Epithelial cell of proximal tubule (primary cell): ENCODE data around the gene SMAD6. TPM values are rescaled to one million over a fixed set of nuclear protein-coding genes. Genes with fewer than 3 reads are reported as not detected.

ENCODE experiments used
- DNase-seq: peaks from one replicate; pipeline ENCODE4 v3.0.0-alpha.2; 2011; ENCODE audit warnings: low read depth
- H3K4me3 ChIP-seq: 2 replicates; pipeline ENCODE4 v1.5.1; 2011; ENCODE audit warnings: low read depth, mild to moderate bottlenecking, low read length
- total RNA-seq: library from RNA; depleted of rRNA; stranded (reverse); fragments of >200 nt; gene quantifications from 2 replicates; pipeline ENCODE4 v1.2.3, GENCODE V29; 2015
- TF ChIP-seq, protein P1 (sequence below): conservative IDR thresholded peaks from 2 replicates; pipeline ENCODE4 v1.5.1; 2012; ENCODE audit warnings: low read depth, mild to moderate bottlenecking, low read length

The SMAD6 gene
- total RNA-seq, 1 donor from 2014 or later: 22.1 TPM

DNA sequence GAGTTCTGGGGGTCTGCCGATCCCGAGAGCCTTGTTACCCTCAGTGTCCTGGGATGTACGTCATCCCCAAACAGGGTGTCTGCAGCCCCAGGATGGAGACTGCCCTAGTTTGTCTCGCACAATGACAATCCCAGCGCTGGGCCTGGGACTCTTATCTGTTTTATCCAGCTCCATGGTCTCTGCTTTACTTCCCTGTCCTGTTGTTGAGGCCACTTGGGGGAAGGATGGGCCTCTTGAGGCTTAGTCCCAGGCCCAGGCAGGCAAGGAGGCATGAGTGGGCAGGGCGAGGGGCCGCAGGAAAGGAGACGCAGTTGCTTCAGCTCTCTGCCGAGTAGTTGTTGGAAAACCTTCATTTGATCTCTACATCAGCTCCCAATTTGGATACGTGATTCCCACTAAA lies 17.4 kb downstream of the SMAD6 start:
- no peak overlapping the region for H3K4me3 ChIP-seq
- TF ChIP-seq, protein P1, sequence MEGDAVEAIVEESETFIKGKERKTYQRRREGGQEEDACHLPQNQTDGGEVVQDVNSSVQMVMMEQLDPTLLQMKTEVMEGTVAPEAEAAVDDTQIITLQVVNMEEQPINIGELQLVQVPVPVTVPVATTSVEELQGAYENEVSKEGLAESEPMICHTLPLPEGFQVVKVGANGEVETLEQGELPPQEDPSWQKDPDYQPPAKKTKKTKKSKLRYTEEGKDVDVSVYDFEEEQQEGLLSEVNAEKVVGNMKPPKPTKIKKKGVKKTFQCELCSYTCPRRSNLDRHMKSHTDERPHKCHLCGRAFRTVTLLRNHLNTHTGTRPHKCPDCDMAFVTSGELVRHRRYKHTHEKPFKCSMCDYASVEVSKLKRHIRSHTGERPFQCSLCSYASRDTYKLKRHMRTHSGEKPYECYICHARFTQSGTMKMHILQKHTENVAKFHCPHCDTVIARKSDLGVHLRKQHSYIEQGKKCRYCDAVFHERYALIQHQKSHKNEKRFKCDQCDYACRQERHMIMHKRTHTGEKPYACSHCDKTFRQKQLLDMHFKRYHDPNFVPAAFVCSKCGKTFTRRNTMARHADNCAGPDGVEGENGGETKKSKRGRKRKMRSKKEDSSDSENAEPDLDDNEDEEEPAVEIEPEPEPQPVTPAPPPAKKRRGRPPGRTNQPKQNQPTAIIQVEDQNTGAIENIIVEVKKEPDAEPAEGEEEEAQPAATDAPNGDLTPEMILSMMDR: no peak
- DNase-seq: no peak

DNA sequence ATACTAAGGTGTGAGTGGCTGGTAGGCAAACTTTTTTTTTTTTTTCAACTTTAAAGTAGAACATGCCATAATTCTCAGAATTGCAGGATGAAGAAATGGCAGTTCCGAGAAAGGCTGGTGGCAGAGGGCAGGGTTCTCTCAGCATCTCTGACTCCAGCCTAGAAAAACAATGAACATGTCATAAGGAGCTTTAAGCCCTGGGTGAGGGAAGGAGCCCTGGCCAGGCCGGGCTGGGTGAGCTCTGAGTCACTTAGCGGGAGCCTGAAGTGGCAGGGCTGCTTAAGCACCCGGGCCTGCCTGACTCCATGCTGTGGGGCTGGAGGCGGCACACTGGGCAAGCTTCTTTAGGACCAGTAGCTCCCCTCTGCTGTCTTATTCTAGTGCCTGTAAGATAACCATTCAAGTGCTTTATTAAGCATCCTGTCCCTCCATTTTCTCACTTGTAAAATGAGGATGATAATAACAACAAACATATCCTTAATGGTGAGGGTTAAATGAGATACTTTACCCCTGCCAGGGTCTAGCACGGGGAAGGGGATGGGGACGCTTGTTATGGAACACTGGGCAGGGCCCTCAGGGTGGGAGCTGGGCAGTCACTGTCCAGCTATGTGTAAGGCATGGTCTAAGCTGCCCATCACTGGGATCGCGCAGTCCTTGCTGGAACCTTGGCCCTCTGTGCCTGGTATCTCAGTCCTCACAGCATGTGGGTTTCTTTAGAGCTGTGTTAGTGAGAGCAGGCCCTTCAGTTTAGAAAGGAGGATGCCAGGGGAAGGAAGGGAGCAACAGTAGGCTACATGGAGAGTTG lies 18.4 kb downstream of the SMAD6 start:
- no peak overlapping the region for H3K4me3 ChIP-seq
- TF ChIP-seq, protein P1: no peak
- DNase-seq: no peak

DNA sequence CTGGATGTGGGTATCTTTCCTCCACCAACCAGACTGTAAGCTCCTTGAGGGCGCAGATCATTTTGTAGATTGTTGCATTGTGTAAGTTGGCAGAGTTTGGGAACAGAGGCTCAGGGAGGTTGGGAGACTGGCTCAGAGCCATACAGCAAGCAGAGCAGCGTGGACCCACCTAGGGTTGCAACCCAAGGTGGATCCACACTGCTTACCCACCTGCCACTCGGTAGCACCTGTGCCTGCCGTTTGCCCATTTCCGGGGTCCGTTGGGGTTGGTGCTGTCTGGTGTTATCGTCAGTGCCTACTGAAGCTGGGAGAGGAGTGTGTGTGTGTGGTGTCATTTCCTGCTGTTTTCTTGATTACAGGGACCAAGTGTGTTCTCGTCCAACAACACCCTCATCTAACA lies 19.0 kb downstream of the SMAD6 start:
- no peak for DNase-seq
- H3K4me3 ChIP-seq: no peak overlapping the region
- TF ChIP-seq, protein P1: no peak

DNA sequence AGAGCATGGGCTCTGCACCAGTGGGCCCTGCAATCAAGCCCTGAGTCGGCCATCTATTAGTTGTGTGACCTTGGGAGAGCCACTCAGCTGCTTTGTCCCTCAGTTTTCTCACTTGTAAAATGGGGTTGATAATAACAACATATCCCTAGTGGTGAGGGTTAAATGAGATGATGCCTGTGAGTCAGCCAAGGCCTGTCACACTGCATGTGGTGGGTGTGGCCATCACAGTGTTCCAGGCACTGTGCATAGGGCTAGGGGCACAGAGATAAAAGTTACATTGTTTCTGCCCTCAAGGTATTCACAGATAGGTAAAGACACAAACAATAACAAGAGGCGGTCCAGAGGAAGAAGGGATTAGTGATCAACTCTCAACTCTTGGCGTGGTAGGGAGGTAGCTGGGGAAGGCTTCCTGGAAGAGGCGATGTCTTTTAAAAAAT lies 19.5 kb downstream of the SMAD6 start:
- no peak for DNase-seq
- H3K4me3 ChIP-seq: no peak overlapping the region
- TF ChIP-seq, protein P1: no peak

DNA sequence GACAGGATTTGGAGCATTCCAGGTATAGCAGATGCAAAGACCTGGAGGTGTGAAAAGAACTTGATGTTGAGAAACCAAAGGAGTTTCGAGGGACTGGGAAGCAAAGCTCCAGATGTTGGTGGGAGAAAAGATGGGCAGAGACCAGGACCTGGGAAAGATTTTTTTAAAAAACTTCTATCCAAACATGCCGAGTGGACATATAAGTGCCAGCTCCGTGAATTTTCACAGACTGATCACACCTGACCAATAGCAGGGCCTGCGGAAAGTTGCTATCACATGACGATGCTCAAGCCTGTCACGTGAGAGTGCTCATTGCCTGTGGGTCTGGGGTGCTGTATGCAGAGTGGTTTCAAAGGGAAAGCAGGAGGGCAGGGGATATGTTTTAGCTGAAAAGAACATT lies 19.9 kb downstream of the SMAD6 start:
- no peak overlapping the region for H3K4me3 ChIP-seq
- TF ChIP-seq, protein P1: no peak
- DNase-seq: no peak

DNA sequence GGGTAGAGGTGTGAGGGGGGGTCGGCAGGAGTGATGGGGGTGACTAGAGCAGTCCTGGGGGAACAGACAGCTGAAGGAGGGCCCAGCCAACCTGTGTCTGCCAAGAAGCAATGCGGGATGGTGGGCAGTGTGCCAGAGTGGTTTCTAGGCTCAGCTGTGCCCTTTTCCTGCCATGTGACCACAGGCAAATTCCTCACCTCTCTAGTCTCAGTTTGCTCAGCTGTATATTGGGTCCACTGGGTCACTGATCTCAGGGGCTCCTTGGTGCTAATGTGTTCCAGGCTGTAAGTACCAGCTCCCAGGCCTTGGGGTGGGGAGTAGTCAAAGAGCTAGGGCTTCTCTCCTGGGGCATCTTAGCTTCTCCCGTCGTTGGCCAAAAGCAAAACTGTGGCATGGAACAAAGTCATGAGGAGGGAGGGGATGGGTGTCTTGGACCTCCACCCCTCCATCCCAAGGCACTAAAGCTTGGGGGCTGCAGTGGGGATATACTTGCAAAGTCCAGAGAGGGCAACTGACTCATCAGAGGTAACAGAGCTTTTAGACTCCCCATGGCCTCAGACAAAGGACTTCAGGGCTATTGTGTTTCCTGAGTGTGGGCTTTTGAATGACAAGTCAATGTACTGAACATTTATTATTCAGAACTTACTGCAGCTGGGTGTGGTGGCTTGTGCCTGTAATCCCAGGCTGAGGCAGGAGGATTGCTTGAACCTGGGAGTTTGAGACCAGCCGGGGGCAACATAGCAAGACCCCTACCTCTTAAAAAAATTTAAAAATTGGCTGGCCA lies 20.9 kb downstream of the SMAD6 start:
- DNase-seq: no peak
- no peak overlapping the region for H3K4me3 ChIP-seq
- TF ChIP-seq, protein P1: no peak
